CD4-positive, alpha-beta T cell treated with Interleukin-4 for 4 hours (primary cell): ENCODE measurements around the gene HTRA1.

Source experiments
- DNase-seq: peaks from one replicate; pipeline ENCODE4 v3.0.0-alpha.2; 2020

The HTRA1 gene

GRCh38 chr10:122497241-122497640 lies 35.9 kb downstream of the HTRA1 start:
- DNase-seq: no peak

GRCh38 chr10:122498521-122498920 lies 37.2 kb downstream of the HTRA1 start:
- no peak for DNase-seq

- no peak for DNase-seq
Measured at GRCh38 chr10:122499012-122499411, 37.7 kb downstream of the HTRA1 start.

GRCh38 chr10:122499491-122499941 lies 38.2 kb downstream of the HTRA1 start:
- DNase-seq: no peak

- DNase-seq: no peak
Measured at GRCh38 chr10:122500194-122500593, 38.8 kb downstream of the HTRA1 start.

GRCh38 chr10:122500726-122501125 lies 39.4 kb downstream of the HTRA1 start:
- no peak for DNase-seq

- no peak for DNase-seq
Measured at GRCh38 chr10:122503012-122503411, 41.7 kb downstream of the HTRA1 start.

- no peak for DNase-seq
Measured at GRCh38 chr10:122503886-122504609, 42.7 kb downstream of the HTRA1 start.

- DNase-seq: no peak
Measured at GRCh38 chr10:122504610-122504950, 43.2 kb downstream of the HTRA1 start.

- no peak for DNase-seq
Measured at GRCh38 chr10:122505011-122505410, 43.7 kb downstream of the HTRA1 start.

GRCh38 chr10:122505885-122506645 lies 44.7 kb downstream of the HTRA1 start:
- DNase-seq: no peak

- DNase-seq: no peak
Measured at GRCh38 chr10:122507616-122508015, 46.3 kb downstream of the HTRA1 start.

- DNase-seq: no peak
Measured at GRCh38 chr10:122508021-122508420, 46.7 kb downstream of the HTRA1 start.

GRCh38 chr10:122509323-122509722 lies 48.0 kb downstream of the HTRA1 start:
- DNase-seq: no peak

- DNase-seq: no peak
Measured at GRCh38 chr10:122510326-122510725, 49.0 kb downstream of the HTRA1 start.

- no peak for DNase-seq
Measured at GRCh38 chr10:122510736-122511135, 49.4 kb downstream of the HTRA1 start.

- DNase-seq: no peak
Measured at GRCh38 chr10:122513053-122513452, 51.7 kb downstream of the HTRA1 start.

GRCh38 chr10:122514045-122514840 lies 52.9 kb downstream of the HTRA1 start:
- DNase-seq: no peak

GRCh38 chr10:122515022-122515424 lies 53.7 kb downstream of the HTRA1 start:
- no peak for DNase-seq

- DNase-seq: peak; percentile 66
Measured at GRCh38 chr10:122515588-122516231, 54.4 kb downstream of the HTRA1 start.

GRCh38 chr10:122516734-122517133 lies 55.4 kb downstream of the HTRA1 start:
- DNase-seq: no peak

- no peak for DNase-seq
Measured at GRCh38 chr10:122519144-122519543, 57.8 kb downstream of the HTRA1 start.

- no peak for DNase-seq
Measured at GRCh38 chr10:122519873-122520272, 58.5 kb downstream of the HTRA1 start.
